Measurements from ENCODE around the gene WFIKKN1. TPM values are rescaled to one million over a fixed set of nuclear protein-coding genes. Genes with fewer than 3 reads are reported as not detected.

The WFIKKN1 gene
- total and polyA plus RNA-seq, 2 experiments from 2014 or later = 3.5 to 6.8 TPM

DNA sequence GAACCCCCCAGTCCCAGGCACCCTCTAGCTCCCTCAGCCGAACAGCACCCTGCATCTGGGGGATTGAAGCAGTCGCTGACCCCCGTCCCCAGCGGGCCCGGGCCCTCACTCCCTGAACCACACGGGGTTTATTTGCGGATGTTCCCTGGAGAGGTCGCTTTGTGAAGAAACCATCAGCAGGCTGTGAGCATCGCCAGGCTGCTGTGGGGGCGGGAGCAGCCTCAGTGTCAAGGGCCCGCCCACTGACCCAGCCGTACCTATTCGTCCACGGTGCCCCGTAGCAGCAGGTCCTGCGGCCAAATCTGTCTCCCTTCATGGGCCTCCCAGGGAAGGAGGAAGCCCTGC, 47.3 kb upstream of the WFIKKN1 start:
- peak; percentile 80 for DNase-seq (ENCODE audit: low spot score)

More for the DNA sequence above, 47.3 kb upstream of the WFIKKN1 start:
- peaks cover 13% of the 10 kb centered on the region; the same call in 1 of the 2 replicates for H3F3A ChIP-seq (replicated peaks; ENCODE audit: low read depth)
- TF ChIP-seq, protein P1, sequence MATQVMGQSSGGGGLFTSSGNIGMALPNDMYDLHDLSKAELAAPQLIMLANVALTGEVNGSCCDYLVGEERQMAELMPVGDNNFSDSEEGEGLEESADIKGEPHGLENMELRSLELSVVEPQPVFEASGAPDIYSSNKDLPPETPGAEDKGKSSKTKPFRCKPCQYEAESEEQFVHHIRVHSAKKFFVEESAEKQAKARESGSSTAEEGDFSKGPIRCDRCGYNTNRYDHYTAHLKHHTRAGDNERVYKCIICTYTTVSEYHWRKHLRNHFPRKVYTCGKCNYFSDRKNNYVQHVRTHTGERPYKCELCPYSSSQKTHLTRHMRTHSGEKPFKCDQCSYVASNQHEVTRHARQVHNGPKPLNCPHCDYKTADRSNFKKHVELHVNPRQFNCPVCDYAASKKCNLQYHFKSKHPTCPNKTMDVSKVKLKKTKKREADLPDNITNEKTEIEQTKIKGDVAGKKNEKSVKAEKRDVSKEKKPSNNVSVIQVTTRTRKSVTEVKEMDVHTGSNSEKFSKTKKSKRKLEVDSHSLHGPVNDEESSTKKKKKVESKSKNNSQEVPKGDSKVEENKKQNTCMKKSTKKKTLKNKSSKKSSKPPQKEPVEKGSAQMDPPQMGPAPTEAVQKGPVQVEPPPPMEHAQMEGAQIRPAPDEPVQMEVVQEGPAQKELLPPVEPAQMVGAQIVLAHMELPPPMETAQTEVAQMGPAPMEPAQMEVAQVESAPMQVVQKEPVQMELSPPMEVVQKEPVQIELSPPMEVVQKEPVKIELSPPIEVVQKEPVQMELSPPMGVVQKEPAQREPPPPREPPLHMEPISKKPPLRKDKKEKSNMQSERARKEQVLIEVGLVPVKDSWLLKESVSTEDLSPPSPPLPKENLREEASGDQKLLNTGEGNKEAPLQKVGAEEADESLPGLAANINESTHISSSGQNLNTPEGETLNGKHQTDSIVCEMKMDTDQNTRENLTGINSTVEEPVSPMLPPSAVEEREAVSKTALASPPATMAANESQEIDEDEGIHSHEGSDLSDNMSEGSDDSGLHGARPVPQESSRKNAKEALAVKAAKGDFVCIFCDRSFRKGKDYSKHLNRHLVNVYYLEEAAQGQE (IDR thresholded peaks at IDR 0.05; ENCODE audit: unreplicated experiment) = no peak
- no peak for TF ChIP-seq ZNF331 (CRISPR knock-in tag; IDR thresholded peaks at IDR 0.05; ENCODE audit: low read depth)
- no peak for TF ChIP-seq EZH2phosphoT487 (IDR thresholded peaks at IDR 0.05; ENCODE audit: unreplicated experiment)
- TF ChIP-seq EZH2 (IDR thresholded peaks at IDR 0.05; ENCODE audit: low read depth, unreplicated experiment) = no peak
- TF ChIP-seq, protein P2, sequence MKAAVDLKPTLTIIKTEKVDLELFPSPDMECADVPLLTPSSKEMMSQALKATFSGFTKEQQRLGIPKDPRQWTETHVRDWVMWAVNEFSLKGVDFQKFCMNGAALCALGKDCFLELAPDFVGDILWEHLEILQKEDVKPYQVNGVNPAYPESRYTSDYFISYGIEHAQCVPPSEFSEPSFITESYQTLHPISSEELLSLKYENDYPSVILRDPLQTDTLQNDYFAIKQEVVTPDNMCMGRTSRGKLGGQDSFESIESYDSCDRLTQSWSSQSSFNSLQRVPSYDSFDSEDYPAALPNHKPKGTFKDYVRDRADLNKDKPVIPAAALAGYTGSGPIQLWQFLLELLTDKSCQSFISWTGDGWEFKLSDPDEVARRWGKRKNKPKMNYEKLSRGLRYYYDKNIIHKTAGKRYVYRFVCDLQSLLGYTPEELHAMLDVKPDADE (IDR thresholded peaks at IDR 0.05) = no peak
- no peak for TF ChIP-seq JUNB (IDR thresholded peaks at IDR 0.05; ENCODE audit: unreplicated experiment)
- no peak for TF ChIP-seq STAT1 (IDR thresholded peaks at IDR 0.05; ENCODE audit: unreplicated experiment)
- TF ChIP-seq CREB1 (CRISPR knock-in tag; IDR thresholded peaks at IDR 0.05; ENCODE audit: low read depth) = no peak
- TF ChIP-seq, protein P3, sequence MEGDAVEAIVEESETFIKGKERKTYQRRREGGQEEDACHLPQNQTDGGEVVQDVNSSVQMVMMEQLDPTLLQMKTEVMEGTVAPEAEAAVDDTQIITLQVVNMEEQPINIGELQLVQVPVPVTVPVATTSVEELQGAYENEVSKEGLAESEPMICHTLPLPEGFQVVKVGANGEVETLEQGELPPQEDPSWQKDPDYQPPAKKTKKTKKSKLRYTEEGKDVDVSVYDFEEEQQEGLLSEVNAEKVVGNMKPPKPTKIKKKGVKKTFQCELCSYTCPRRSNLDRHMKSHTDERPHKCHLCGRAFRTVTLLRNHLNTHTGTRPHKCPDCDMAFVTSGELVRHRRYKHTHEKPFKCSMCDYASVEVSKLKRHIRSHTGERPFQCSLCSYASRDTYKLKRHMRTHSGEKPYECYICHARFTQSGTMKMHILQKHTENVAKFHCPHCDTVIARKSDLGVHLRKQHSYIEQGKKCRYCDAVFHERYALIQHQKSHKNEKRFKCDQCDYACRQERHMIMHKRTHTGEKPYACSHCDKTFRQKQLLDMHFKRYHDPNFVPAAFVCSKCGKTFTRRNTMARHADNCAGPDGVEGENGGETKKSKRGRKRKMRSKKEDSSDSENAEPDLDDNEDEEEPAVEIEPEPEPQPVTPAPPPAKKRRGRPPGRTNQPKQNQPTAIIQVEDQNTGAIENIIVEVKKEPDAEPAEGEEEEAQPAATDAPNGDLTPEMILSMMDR (conservative IDR thresholded peaks at IDR 0.05; ENCODE audit: low read depth in 2 of 2) = no peak
- TF ChIP-seq NANOG (IDR thresholded peaks at IDR 0.05; ENCODE audit: borderline replicate concordance) = no peak
- TF ChIP-seq ZNF114 (CRISPR knock-in tag; IDR thresholded peaks at IDR 0.05) = no peak
- TF ChIP-seq POLR2AphosphoS5 (IDR thresholded peaks at IDR 0.05; ENCODE audit: low read depth) = no peak
- TF ChIP-seq, protein P4, sequence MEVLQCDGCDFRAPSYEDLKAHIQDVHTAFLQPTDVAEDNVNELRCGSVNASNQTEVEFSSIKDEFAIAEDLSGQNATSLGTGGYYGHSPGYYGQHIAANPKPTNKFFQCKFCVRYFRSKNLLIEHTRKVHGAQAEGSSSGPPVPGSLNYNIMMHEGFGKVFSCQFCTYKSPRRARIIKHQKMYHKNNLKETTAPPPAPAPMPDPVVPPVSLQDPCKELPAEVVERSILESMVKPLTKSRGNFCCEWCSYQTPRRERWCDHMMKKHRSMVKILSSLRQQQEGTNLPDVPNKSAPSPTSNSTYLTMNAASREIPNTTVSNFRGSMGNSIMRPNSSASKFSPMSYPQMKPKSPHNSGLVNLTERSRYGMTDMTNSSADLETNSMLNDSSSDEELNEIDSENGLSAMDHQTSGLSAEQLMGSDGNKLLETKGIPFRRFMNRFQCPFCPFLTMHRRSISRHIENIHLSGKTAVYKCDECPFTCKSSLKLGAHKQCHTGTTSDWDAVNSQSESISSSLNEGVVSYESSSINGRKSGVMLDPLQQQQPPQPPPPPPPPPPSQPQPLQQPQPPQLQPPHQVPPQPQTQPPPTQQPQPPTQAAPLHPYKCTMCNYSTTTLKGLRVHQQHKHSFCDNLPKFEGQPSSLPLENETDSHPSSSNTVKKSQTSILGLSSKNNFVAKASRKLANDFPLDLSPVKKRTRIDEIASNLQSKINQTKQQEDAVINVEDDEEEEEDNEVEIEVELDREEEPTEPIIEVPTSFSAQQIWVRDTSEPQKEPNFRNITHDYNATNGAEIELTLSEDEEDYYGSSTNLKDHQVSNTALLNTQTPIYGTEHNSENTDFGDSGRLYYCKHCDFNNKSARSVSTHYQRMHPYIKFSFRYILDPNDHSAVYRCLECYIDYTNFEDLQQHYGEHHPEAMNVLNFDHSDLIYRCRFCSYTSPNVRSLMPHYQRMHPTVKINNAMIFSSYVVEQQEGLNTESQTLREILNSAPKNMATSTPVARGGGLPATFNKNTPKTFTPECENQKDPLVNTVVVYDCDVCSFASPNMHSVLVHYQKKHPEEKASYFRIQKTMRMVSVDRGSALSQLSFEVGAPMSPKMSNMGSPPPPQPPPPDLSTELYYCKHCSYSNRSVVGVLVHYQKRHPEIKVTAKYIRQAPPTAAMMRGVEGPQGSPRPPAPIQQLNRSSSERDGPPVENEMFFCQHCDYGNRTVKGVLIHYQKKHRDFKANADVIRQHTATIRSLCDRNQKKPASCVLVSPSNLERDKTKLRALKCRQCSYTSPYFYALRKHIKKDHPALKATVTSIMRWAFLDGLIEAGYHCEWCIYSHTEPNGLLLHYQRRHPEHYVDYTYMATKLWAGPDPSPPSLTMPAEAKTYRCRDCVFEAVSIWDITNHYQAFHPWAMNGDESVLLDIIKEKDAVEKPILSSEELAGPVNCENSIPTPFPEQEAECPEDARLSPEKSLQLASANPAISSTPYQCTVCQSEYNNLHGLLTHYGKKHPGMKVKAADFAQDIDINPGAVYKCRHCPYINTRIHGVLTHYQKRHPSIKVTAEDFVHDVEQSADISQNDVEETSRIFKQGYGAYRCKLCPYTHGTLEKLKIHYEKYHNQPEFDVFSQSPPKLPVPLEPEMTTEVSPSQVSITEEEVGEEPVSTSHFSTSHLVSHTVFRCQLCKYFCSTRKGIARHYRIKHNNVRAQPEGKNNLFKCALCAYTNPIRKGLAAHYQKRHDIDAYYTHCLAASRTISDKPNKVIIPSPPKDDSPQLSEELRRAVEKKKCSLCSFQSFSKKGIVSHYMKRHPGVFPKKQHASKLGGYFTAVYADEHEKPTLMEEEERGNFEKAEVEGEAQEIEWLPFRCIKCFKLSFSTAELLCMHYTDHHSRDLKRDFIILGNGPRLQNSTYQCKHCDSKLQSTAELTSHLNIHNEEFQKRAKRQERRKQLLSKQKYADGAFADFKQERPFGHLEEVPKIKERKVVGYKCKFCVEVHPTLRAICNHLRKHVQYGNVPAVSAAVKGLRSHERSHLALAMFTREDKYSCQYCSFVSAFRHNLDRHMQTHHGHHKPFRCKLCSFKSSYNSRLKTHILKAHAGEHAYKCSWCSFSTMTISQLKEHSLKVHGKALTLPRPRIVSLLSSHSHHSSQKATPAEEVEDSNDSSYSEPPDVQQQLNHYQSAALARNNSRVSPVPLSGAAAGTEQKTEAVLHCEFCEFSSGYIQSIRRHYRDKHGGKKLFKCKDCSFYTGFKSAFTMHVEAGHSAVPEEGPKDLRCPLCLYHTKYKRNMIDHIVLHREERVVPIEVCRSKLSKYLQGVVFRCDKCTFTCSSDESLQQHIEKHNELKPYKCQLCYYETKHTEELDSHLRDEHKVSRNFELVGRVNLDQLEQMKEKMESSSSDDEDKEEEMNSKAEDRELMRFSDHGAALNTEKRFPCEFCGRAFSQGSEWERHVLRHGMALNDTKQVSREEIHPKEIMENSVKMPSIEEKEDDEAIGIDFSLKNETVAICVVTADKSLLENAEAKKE (CRISPR knock-in tag; IDR thresholded peaks at IDR 0.05) = no peak
- Mint-ChIP-seq H3K4me3 (peak overlapping the region; percentile 24; the same call in 1 of the 3 replicates), H3K9me3 (no peaks in the 10 kb centered on the region; the same call in 2 of the 3 replicates), H3K36me3 (ENCODE audit: low read depth) (no peaks in the 10 kb centered on the region), H3K27me3 (ENCODE audit: insufficient read depth, low read depth, poor library complexity) (peaks cover 20% of the 10 kb centered on the region), H3K27ac (no peak overlapping the region), H3K4me1 (peaks cover 7% of the 10 kb centered on the region)
- peaks cover 5% of the 10 kb centered on the region; the same call in 1 of the 2 replicates for H3K4me1 ChIP-seq (ENCODE audit: insufficient read depth)
- peak overlapping the region; percentile 44; the same call in 1 of the 2 replicates for H3K4me3 ChIP-seq
- peak; percentile 56 for ATAC-seq
- H4K20me1 ChIP-seq (replicated peaks; ENCODE audit: insufficient read depth) = peaks cover 12% of the 10 kb centered on the region
- peaks cover 8% of the 10 kb centered on the region for H3K79me2 ChIP-seq (replicated peaks; ENCODE audit: insufficient read depth)
- no peaks in the 10 kb centered on the region for H3K9me2 ChIP-seq (ENCODE audit: insufficient read depth)
- no peaks in the 10 kb centered on the region for H3K36me3 ChIP-seq (ENCODE audit: insufficient read depth)
- H2AFZ ChIP-seq = no peak overlapping the region
- H3K27ac ChIP-seq (ENCODE audit: low read depth) = no peak overlapping the region
- H3K27me3 ChIP-seq (ENCODE audit: insufficient read depth) = peaks cover 30% of the 10 kb centered on the region
- H3K4me2 ChIP-seq = peak overlapping the region; percentile 74

Measured in GM23338 (cell line).